HG03097 (cell line): Measurements from ENCODE around the gene SIDT2.

ENCODE experiments used
- ATAC-seq: cut with Tn5 transposase; IDR thresholded peaks from one replicate; pipeline ENCODE4 v1.9.1; 2021; ENCODE audit not compliant: unreplicated experiment, low FRiP score

The SIDT2 gene

GRCh38 chr11:117239295-117239694 lies 60.8 kb downstream of the SIDT2 start:
- ATAC-seq, result no peak
